Effector memory CD4-positive, alpha-beta T cell (primary cell): Measurements from ENCODE around the gene BTBD17.
A peak's percentile ranks its signal among the peaks of the same experiment; 100 is the strongest.

Source experiments
- DNase-seq, 3 donors: peaks; one replicate each; pipeline ENCODE4 v3.0.0-alpha.2; 2020
- H3K27ac ChIP-seq: 2 replicates; pipeline ENCODE4 v1.7.0; 2013; ENCODE audit warnings: mild to moderate bottlenecking, low read length, moderate library complexity; ENCODE audit not compliant: insufficient read depth, poor library complexity, severe bottlenecking
- H3K27me3 ChIP-seq: replicated peaks from 2 replicates; pipeline ENCODE4 v1.7.0; 2013; ENCODE audit warnings: mild to moderate bottlenecking, low read length; ENCODE audit not compliant: insufficient read depth, control insufficient read depth, poor library complexity, severe bottlenecking
- H3K36me3 ChIP-seq: 2 replicates; pipeline ENCODE4 v1.7.0; 2013; ENCODE audit warnings: mild to moderate bottlenecking, low read length, moderate library complexity; ENCODE audit not compliant: control insufficient read depth, insufficient read depth
- H3K4me1 ChIP-seq: 2 replicates; pipeline ENCODE4 v1.7.0; 2013; ENCODE audit warnings: low read length, mild to moderate bottlenecking; ENCODE audit not compliant: control insufficient read depth, insufficient read depth, poor library complexity, severe bottlenecking
- H3K4me3 ChIP-seq: 2 replicates; pipeline ENCODE4 v1.7.0; 2013; ENCODE audit warnings: low read length, low read depth, mild to moderate bottlenecking; ENCODE audit not compliant: insufficient read depth, poor library complexity, severe bottlenecking
- H3K9me3 ChIP-seq: 2 replicates; pipeline ENCODE4 v1.7.0; 2013; ENCODE audit warnings: mild to moderate bottlenecking, low read length, moderate library complexity; ENCODE audit not compliant: control insufficient read depth

Gene BTBD17

GRCh38 chr17:74387365-74388218 lies 25.9 kb upstream of the BTBD17 start:
- no peak overlapping the region for H3K27ac ChIP-seq
- H3K9me3 ChIP-seq, result no peaks in the 10 kb centered on the region
- no peaks in the 10 kb centered on the region for H3K4me1 ChIP-seq
- H3K36me3 ChIP-seq, result no peaks in the 10 kb centered on the region
- H3K27me3 ChIP-seq, result no peaks in the 10 kb centered on the region
- no peak overlapping the region for H3K4me3 ChIP-seq
- no peak for DNase-seq

GRCh38 chr17:74386386-74386785 lies 24.7 kb upstream of the BTBD17 start:
- Histone ChIP-seq H3K9me3 (no peaks in the 10 kb centered on the region), H3K36me3 (no peaks in the 10 kb centered on the region), H3K4me1 (no peaks in the 10 kb centered on the region), H3K27me3 (no peaks in the 10 kb centered on the region), H3K27ac (no peak overlapping the region), H3K4me3 (no peak overlapping the region)
- no peak for DNase-seq

GRCh38 chr17:74385201-74385600 lies 23.5 kb upstream of the BTBD17 start:
- Histone ChIP-seq H3K27ac (no peak overlapping the region), H3K4me1 (no peaks in the 10 kb centered on the region), H3K36me3 (no peaks in the 10 kb centered on the region), H3K4me3 (no peak overlapping the region), H3K9me3 (no peaks in the 10 kb centered on the region), H3K27me3 (no peaks in the 10 kb centered on the region)
- DNase-seq, result no peak

DNA sequence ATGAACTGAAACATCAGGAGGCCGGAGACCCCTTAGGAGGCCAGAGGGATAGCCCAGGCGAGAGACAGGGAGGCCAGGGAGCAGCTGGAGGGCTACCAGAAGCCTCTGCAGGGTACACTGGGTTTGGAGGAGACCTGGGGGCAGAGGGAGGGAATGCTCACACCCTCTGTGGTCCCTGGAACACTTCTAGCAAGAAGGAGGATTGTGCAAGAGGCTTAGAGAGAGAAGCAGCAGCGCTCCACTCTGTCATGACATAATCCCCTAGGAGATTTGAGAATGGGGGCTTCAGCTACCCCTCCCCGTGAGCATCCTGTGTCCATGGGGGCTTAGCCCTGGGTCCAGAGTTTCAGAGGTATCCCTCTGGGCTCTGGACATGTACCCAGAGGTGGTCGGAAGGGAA lies 21.5 kb upstream of the BTBD17 start:
- Histone ChIP-seq H3K27ac (no peak overlapping the region), H3K4me1 (peaks cover 8% of the 10 kb centered on the region), H3K36me3 (no peaks in the 10 kb centered on the region), H3K9me3 (no peaks in the 10 kb centered on the region), H3K4me3 (no peak overlapping the region), H3K27me3 (no peaks in the 10 kb centered on the region)
- no peak for DNase-seq

DNA sequence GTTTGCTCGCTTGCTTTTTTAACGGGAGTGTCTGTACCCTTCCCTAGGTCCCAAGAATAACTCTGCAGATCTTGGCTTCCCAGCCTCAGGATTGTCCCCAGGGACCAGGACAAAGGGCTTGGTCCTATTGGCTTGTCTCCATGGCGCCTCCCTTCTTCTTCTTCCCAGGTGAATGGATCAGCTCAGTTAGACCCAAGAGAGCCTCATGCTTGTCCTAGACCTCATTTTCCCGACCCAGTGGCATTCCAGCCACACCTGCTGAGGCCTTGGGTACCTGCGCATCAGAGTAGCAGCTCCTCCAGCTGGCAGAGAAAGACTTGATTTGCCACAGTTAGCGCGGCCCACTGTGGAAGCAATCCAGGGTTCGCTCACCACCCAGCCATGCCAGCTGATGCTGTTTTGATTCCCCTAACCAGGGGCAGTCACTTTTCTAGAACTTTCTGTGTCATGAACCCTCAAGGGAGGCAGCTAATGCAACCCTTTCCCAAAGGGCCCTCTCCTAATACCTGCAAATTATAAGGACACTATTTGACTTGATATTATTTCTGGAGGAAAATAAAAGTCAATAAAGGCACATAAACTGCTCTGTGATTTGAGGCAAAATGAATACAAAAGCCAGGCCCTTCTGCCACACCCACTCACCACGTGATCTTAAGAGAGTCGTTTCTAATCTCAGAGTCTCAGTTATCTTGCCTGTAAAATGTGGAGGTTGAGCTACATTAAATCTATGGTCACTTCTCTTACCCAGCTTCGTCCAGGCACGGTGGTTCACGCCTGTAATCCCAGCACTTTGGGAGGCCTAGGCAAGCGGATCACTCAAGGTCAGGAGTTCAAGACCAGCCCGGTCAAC lies 19.5 kb upstream of the BTBD17 start:
- no peaks in the 10 kb centered on the region for H3K27me3 ChIP-seq

GRCh38 chr17:74380086-74380958 lies 18.7 kb upstream of the BTBD17 start:
- H3K9me3 ChIP-seq, result no peaks in the 10 kb centered on the region
- no peaks in the 10 kb centered on the region for H3K27me3 ChIP-seq
- H3K4me1 ChIP-seq, result peaks cover 8% of the 10 kb centered on the region
- no peaks in the 10 kb centered on the region for H3K36me3 ChIP-seq
- no peak overlapping the region for H3K27ac ChIP-seq
- H3K4me3 ChIP-seq, result no peak overlapping the region
- no peak for DNase-seq

More for the DNA sequence above, 19.5 kb upstream of the BTBD17 start:
- Histone ChIP-seq H3K36me3 (no peaks in the 10 kb centered on the region), H3K4me3 (no peak overlapping the region), H3K27ac (no peak overlapping the region), H3K9me3 (no peaks in the 10 kb centered on the region), H3K4me1 (peaks cover 8% of the 10 kb centered on the region)
- no peak for DNase-seq

GRCh38 chr17:74379495-74380085 lies 17.9 kb upstream of the BTBD17 start:
- H3K9me3 ChIP-seq, result no peaks in the 10 kb centered on the region
- H3K4me3 ChIP-seq, result no peak overlapping the region
- no peak overlapping the region for H3K27ac ChIP-seq

DNA sequence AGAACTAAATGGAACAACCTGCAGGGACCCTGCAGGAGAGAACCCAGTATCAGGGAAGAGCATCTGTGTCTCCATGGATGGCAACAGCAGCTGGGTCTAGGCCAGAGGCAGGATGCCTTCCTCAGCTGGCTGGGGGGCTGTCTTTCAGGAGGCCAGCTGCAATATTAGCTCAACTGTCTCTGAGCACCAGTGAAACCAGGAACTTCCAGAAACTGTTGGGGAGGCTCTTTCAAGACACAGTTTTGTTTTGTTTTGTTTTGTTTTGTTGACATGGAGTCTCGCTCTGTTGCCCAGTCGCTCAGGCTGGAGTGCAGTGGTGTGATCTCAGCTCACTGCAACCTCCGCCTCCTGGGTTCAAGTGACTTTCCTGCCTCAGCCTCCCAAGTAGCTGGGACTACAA lies 13.2 kb upstream of the BTBD17 start:
- no peak for DNase-seq
- Histone ChIP-seq H3K27ac (no peak overlapping the region), H3K27me3 (no peaks in the 10 kb centered on the region), H3K4me3 (no peak overlapping the region), H3K36me3 (no peaks in the 10 kb centered on the region), H3K4me1 (peaks cover 7% of the 10 kb centered on the region), H3K9me3 (no peaks in the 10 kb centered on the region)

More at GRCh38 chr17:74379495-74380085, 17.9 kb upstream of the BTBD17 start:
- peaks cover 8% of the 10 kb centered on the region for H3K4me1 ChIP-seq
- H3K36me3 ChIP-seq, result no peaks in the 10 kb centered on the region
- DNase-seq, result peak; percentile 74 to 86 (median 83)
- H3K27me3 ChIP-seq, result no peaks in the 10 kb centered on the region

- Histone ChIP-seq H3K9me3 (no peaks in the 10 kb centered on the region), H3K4me1 (peaks cover 5% of the 10 kb centered on the region), H3K36me3 (no peaks in the 10 kb centered on the region), H3K27ac (no peak overlapping the region), H3K27me3 (no peaks in the 10 kb centered on the region), H3K4me3 (no peak overlapping the region)
- DNase-seq, result no peak
Observed at GRCh38 chr17:74373838-74374606, 12.4 kb upstream of the BTBD17 start.
